NCI-H2081 treated with DMSO at 0.1 percent for 48 hours (cell line): ENCODE measurements around the gene AHCY.
"Not testable (repeated sequence)": the region's sequence is repeated elsewhere in the genome, so short reads cannot be mapped to it uniquely, and the experiment has no call there.

ENCODE experiments used
- DNase-seq: peaks from one replicate; lab custom pipeline; 2025; lab: John Stamatoyannopoulos, UW

The AHCY gene

DNA sequence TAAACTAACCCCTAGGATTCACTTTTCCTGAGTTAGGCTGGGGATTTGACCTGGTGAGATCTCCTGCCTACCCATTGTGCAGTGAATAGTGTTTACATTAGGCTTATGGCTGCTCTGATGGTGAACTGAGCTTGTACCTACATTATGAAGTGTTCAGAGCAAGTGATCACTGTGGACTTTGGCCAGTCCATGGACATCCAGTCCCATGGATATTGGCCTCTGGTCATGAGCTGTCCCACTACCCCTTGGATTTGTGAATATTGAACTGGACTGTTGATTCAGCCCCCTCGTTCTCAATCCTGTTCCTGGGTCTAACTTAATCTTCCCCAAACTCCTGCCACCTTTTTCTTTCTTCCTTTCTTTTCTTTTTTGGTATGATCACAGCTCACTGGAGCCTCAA is 48.2 kb downstream of the AHCY start:
- no peak for DNase-seq

DNA sequence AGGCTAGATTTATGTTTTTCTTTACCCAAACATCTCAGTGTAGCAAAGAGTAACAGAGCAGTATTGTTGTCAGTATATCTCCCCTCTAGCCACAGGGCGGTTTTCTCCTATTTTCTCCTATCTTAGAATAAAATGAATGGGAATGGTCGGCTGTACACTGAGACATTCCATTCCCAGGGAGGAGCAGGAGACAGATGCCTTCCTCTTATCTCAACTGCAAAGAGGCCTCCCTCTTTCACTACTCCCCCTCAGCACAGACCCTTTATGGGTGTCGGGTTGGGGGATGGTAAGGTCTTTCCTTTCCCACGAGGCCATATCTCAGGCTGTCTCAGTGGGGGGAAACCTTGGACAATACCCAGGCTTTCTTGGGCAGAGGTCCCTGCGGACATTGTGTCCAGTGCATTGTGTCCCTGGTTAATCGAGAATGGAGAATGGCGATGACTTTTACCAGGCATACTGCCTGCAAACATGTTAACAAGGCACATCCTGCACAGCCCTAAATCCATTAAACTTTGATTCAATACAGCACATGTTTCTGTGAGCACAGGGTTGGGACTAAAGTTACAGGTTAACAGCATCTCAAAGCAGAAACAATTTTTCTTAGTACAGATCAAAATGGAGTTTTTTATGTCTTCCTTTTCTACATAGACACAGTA is 50.6 kb downstream of the AHCY start:
- not testable (repeated sequence) for DNase-seq

DNA sequence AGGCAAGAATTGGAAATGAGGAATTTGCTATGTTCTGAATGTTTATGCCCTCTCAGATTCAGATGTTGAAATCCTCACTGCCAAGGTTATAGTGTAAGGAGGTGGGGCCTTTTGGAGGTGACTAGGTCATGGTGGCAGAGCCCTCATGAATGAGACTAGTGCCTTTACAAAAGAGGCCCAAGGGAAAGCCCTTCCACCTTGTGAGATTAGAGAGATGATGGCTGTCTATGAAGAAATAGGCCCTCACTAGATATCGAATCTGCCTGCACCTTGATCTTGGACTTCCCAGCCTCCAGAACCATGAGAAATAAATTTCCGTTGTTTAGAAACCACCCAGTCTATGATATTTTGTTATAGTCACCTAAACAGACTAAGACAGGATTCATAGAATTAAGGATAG is 51.5 kb downstream of the AHCY start:
- no peak for DNase-seq

DNA sequence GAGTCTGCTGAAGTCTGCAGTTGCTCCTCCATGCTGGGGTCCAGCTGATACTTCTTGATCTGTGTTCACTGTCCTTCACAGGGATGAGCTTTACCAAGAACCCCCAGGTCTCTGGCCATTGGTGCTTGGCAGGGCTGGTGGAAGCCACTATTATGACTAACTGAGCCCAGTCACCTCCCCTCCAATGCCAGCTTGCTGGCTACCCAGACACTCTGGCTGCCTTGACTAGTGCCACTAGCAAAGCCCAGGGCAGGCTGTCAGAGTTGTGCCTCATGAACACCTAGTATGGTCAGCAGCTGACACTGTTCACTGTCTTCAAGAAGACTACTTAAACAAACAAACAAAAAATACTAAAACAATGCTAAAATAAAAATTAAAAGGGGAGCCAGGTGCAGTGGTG is 53.1 kb downstream of the AHCY start:
- no peak for DNase-seq

DNA sequence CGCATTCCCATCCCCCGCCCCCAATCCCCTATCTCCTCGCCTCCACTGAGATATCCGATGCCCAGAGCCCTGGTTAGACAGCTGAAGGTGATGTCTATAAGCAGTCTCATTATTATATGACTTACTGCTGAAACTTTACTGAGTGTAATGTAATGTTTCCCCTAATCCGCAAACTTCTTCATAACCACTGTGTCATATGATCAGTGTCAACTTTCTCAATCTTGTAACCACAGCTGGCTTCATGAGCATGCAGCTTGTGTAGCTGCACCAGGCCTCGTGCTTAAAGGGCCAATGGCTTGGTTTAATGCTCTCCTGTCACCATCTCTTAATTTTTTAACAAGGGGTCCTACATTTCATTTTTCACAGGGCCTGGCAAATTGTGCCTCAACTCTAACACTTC is 53.9 kb downstream of the AHCY start:
- DNase-seq = no peak

DNA sequence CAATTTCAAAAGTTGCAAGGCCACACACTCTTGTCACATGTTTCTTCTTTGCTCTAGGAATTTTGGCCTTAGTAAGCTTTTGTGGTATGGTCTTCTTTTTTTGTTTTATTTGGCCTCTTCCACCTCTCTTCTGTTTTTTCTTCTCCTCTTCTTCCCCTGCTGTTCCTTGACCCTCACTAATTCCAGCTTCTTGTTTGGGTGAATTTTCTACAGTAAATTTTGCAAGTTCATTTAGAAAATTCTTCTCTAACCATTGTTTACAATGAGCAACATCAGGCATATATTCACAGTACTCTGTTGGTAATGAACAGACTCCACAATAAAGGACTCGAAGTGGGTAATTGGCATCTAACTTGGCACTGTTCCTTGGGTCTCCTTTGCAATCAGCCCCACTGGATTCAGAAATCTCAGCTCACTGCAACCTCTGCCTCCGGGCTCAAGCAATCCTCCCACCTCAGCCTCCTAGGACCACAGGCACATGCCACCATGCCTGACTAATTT is 57.0 kb downstream of the AHCY start:
- DNase-seq = no peak

DNA sequence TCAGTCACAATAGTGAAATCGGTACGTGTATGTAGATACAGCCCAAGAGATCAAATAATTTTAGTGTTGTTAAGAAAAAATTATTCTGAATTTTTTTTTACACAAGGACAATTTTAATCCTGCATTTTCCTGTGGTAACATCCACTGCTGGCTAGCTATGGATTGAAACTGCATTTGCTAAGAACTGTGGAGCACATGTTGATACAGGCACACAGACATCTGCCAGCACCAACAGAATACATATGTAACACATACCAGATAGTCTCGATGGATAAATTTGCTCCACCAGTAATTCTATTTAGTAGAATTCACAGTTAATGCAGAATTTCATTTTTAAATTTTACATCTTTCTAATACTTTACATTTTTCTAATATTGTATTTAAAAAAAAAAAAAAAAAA is 59.8 kb downstream of the AHCY start:
- no peak for DNase-seq

DNA sequence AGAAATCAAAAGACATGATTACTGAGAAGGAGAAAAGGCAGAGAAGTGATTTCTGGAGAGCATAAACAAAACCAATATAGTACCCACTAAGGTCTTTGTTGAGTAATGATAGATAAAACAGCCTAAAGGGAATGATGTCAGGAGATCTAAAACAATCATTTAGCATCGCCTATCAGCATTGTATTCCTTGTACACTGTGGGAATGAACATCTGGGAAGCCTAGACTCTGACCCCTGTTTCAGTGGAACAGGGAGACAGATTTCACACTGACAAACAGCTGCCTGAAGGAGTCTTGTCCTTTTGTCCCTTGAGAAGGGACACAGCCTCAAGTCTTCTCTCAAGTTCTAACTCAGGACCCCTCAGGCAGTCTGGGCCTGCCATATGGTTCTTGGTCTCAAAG is 60.3 kb downstream of the AHCY start:
- no peak for DNase-seq

DNA sequence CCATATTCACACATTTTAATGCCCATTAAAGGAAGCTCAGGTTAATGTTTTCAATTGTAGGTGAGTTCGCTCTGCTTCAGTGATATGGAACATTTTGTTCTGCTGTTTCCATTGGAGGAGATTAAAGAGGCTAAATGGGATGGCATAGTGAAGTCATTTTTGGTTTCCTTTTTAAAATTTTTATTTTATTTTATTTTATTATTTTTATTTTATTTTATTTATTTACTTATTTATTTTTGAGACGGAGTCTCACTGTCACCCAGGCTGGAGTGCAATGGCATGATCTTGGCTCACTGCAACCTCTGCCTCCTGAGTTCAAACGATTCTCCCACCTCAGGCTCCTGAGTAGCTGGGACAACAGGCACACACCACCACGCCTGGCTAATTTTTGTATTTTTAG is 61.1 kb downstream of the AHCY start:
- DNase-seq = not testable (repeated sequence)

DNA sequence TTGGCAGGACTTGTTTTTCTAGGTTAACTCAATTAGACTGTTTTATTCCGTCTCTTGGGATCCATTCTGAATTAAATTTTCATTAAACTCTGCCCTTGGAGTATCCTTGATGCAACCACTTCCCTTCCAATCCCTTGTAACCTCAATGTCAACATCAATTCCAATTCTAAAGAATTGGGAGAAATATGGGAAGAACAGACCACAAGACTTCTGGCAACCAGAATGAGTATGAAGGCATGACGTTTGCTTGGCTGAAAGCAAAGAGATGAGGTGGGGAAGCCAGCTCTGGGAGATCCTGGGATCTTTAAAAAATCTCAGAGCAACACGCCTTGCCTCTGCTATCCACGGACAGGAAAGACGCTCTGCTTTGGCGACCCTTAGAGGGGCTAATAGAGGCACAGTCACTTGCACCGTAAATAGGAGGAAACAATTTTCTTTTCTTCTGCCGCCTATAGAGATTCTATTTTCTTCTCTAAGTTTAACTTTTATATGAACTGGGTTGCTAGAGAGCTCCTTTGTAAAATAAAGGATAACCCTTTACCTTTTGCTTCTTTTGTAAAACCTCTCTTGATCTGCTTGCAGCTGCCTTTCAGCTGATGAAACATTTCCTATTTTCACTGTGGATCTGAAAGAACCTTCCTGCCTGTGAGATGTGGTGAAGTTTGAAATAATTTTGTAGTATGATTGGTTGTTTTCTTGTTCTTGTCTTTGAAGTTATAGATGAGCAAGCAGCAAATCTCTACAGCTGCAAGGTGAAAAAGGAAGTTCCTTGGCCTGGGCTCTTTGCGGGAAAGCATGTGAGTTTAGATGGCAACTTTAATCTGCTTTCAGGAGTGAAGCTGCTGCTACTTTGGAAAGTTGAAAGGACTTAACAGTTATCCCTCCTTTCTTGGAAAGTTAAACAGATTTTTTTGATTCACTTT is 62.2 kb downstream of the AHCY start, which contains the start of gene ASIP:
TSS of gene ASIP (plus strand) at position 731 of the 923 bp plus-strand sequence. CDS start 18,952 bp downstream, outside the sequence.
- no peak for DNase-seq

DNA sequence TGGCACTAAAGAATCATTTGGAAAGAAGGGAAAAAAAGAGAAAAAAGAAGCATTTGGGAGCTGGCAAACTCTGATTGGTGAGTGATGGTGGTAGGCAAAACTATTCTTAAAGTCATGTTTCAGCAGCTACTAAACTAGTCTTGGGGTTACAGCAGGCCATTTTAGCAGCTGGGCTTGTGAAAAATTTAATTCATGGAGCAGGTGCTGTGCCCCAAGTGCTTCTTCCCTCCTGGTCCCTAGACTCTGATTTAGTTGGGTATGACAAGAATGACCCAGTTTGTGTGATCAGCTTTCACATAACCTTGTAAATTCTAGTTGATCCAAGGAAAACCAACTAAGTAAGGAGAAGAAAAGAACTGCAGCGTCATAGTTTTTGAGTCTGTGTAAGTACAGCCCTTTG is 63.0 kb downstream of the AHCY start:
- DNase-seq = no peak

DNA sequence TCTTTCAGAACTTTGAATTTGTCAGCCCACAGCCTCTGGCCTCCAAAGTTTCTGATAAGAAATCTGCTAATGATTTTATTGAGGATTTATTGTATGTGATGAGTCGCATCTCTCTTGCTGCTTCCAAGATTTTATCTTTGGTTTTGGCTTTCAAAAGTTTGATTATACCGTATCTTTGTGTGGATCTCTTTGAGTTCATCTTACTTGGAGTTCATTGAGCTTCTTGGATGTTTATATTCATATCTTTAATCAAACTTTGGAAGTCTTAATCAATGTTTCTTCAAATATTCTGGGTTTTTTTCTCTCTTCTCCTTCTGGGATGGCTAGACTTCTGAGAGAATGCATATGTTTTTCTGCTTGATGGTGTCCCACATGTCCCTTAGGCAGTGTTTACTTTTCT is 65.2 kb downstream of the AHCY start:
- DNase-seq = no peak

DNA sequence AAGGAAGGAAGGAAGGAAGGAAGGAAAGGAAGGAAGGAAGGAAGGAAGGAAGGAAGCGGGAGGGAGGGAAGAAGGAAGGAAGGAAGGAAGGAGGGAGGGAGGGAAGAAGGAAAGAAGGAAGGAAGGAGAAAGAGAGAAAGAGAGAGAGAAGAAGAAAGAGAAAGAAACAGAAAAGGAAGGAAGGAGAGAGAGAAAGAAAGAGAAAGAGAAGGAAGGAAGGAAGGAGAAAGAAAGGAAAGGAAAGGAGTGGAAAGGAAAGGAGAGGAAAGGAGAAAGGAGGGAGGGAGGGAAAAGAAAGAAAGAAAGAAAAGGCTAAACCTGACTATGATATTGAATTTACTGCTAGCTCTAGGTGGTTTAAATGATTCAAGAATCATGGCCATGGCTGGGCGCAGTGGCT is 67.3 kb downstream of the AHCY start:
- DNase-seq = no peak

DNA sequence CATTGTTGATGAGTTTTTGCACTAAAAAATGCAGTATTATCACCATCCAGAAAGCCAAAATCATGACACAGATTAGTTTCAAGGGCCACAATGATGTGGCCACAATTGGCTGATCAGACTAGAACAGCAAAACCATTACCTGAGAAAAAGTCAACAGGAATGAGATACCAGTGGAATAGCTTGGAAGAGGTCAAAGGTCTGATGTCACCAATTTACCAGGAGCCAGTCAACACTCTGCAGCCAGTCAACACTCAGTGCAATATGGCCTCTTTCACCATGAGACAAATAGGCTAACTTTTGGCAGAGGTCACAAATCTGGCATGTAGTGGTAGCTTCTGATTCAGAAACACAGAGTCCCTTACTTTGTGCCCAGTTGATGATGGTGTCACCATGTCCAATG is 69.5 kb downstream of the AHCY start:
- DNase-seq = no peak

DNA sequence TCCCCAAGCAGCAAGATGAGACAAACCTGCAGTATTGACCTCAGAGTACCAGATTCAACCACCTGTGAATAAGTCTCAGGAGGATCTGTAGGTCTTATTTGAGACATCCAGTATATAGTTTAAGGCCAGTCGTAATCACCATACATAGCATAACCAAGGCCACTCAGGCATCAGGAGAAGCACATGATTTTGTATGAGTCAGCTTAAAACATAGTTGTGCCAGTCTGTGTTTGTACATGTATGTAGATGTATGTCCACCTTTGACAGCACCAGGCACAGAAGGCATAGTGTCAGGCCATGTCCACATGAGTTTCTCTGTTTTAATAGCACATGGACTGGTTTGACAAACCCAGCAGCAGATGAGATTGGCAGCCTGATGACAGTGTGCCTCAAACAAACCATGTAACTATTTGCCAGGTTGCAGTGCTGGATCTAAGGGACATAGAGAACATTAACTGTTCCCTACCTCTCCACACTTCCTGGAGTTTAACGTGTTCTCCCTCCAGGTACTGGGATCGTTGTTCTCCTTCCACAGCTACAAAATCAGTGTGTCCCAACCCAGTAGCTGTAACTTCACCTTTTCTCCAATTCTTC is 70.6 kb downstream of the AHCY start:
- DNase-seq = no peak

DNA sequence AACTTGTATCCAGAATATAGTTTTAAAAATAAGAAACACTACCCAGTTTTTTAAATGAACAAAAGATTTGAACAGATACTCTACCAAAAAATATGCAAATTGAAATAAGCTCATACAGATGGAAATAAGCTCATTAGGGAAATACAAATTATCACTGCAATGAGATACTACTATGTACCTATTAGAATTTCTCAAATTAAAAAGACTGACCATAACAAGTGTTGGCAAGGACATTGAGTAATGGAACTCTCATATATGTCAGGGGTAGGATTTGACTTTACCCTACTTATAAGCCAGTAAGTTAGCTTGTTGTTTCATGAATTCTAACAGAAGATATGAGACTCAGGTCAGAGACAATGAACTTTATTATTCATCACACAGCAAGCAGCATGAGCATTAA is 71.5 kb downstream of the AHCY start:
- DNase-seq = no peak
